ENCODE data around the gene SSR3. TPM values are rescaled to one million over a fixed set of nuclear protein-coding genes. Genes with fewer than 3 reads are reported as not detected.
"Not testable (repeated sequence)": the region's sequence is repeated elsewhere in the genome, so short reads cannot be mapped to it uniquely, and the experiment has no call there.

SSR3 gene
- total RNA-seq, 1 donor from 2014 or later: 125 TPM

DNA sequence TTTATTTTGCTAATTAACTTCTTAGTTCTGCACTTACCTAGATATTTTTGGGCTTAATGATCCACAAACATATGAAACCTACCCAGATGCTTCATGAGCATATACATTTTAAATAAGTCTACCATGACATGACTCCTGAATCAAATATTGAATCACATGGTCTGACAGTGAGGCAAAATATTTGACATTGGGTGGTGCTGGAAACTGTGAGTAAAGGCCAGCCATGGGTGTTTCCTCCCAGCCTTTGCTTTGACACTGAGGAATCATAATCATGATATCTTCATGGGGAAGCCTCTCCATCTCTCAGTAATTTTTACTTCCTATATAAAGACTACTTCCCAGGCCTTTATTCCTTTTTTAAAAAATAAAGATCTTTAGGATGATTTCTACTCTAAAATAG, 22.8 kb upstream of the SSR3 start:
- intact Hi-C loops (cut with DNase I): no loop called here
- DNase-seq (ENCODE audit: low spot score) (no peak), ATAC-seq (no peak)

DNA sequence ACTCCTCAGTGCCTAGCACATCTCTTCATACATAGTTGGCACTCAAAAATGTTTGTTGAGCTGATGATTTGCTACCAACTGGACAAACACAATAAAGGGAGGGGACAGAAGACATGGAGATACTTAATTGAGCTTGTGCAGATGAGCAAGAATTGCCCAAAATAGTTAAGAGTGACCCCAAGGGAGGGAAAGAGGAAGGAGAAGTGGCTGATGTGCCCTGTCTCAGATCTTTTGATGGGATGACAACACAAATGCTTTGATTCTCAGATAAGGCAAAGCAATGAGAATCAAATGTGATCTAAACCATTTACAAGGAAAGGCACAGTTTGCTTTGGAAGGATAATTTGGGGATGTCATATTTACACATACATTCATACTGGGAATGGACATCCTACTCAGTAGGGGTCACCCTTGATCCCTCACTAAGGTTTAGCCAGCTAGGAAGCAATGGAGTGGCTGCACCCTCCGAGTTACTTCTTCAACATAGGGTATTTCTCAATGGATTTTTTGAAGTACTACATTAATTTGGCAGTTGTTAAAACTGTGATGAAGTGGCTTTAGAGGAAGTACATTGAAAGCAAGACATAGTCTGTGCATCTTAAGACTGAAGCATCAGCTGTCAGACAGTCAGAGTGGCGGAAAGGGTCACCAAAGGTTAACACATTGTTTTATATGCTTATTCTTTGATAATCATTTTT, 21.9 kb upstream of the SSR3 start:
- DNase-seq (ENCODE audit: low spot score) (no peak), ATAC-seq (no peak)
- intact Hi-C loops (cut with DNase I): no loop called here

DNA sequence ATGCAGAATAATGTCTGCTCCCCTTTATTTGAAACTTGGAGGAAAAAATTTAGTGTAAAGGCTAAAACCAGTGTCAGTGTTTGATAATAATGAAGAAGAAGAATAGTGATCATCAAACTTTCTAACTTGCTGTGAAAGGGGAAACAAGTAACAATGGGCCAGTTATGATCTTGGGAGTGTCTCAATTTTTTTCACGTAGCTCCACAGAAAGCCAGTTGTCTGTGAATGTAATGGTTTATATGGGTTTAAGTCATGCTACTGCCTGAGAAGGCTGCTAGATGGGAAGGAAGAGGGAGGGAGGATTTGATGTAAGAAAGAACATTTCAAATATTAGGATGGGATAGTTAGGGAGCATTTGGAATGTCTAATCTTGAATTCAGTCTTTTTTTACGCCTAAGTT, 21.1 kb upstream of the SSR3 start:
- ATAC-seq (no peak), DNase-seq (ENCODE audit: low spot score) (no peak)
- intact Hi-C loops (cut with DNase I): no loop called here

DNA sequence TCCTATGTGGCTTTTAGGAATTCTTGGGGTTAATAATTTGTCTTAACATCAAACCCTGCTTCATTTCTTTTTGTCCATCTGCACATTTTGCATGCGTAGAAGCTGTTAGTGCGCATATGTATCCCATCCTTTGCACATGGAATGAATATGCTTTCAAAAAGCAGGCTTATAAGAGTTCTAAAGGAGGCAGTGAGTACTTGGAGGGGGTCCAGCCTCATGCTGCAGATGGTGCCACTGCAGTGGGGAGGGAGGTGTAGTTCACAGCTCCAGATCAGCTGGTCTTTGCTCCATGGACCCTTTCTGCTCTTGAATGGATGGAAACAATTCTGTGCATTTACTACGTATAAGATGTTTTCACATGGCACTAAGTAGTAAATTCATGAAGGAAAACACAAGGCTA, 20.7 kb upstream of the SSR3 start:
- no peak for DNase-seq (ENCODE audit: low spot score)
- intact Hi-C loops (cut with DNase I): no loop called here
- ATAC-seq: no peak

DNA sequence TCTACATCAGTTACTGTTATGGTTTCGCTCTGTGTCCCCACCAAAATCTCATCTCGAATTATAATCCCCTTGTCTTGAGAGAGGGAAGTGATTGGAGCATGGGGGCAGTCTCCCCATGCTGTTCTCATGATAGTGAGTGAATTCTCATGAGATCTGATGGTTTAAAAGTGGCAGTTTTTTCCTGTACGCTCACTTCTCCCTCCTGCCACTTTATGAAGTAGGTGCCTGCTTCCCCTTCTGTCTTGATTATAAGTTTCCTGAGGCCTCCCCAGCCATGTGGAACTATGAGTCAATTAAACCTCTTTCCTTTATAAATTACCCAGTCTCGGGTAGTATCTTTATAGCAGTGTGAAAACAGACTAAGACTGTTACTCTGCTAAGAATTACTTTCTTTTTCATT, 15.0 kb upstream of the SSR3 start:
- intact Hi-C loops (cut with DNase I); DNase-seq (ENCODE audit: low spot score); ATAC-seq: not testable (repeated sequence)

DNA sequence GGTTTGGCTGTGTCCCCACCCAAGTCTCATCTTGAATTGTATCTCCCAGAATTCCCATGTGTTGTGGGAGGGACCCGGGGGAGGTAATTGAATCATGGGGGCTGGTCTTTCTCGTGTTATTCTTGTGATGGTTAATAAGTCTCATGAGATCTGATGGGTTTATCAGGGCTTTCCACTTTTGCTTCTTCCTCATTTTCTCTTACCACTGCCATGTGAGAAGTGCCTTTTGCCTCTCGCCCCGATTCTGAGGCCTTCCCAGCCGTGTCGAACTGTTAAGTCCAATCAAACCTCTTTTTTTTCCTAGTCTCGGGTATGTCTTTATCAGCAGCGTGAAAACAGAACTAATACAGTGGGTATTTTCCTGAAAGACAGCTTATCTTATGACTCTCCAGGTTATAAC, 14.1 kb upstream of the SSR3 start:
- intact Hi-C loops (cut with DNase I); ATAC-seq; DNase-seq (ENCODE audit: low spot score): not testable (repeated sequence)

DNA sequence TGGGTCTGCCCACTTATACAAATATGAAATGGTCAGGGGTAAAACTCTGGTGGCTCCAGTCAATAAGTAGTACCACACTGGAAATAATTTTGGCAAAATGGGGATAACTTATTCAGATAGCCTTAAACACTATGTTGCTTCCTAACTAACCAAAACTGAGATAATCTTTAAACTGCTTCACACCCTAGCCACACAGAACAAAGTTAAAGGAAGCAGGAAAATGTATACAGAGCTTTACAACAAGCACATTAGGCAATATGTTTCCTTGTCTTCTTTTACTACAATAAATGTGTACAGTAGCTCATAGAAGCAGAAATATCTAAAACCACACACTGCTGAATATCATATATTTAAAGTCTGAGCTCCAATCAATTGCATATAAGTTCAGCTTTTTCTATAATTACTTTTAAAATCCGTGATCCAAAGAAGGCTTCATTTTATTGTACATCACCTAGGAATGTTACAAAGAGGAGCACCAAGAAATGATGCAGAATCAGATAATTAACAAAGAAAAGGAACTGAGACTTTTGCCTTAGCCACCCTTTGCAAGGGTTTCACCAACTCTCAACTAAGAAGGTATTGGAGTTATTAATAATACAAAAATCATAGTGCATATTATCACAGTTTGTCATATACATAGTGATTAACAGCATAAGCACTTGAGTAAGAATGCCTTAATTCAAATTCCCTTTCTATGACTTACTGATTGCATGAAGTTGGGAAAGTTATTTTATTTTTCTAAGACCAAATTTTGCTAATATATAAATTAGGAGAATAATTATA, 9.2 kb upstream of the SSR3 start:
- DNase-seq (ENCODE audit: low spot score): no peak
- intact Hi-C loops (cut with DNase I): no loop called here
- ATAC-seq: no peak

DNA sequence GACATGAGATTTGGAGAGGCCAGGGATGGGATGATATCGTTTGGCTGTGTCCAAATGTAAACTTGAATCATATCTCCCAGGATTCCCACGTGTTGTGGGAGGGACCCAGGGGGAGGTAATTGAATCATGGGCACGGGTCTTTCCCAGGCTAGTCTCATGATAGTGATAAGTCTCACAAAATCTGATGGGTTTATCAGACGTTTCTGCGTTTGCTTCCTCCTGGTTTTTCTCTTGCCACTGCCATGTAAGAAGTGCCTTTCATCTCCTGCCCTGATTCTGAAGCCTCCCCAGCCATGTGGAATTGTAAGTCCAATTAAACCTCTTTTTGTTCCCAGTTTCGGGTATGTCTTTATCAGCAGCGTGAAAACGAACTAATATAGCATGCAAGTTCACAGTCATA, 7.6 kb upstream of the SSR3 start:
- DNase-seq (ENCODE audit: low spot score); intact Hi-C loops (cut with DNase I); ATAC-seq: not testable (repeated sequence)

DNA sequence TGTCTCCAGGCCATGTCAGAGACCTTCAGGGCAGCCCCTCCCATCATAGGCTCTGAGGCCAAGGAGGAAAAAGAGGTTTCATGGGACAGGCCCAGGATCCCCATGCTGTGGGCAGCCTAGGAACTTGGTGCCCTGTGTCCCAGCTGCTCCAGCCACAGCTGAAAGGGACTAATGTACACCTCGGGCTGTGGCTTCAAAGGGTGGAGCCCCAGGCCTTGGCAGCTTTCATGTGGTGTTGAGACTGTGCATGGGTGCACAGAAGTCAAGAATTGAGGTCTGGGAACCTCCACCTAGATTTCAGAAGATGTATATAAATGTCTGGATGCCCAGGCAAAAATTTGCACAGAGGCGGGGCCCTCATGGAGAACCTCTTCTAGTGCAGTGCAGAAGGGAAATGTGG, 6.6 kb upstream of the SSR3 start:
- intact Hi-C loops (cut with DNase I): no loop called here
- ATAC-seq: no peak
- DNase-seq (ENCODE audit: low spot score): no peak

DNA sequence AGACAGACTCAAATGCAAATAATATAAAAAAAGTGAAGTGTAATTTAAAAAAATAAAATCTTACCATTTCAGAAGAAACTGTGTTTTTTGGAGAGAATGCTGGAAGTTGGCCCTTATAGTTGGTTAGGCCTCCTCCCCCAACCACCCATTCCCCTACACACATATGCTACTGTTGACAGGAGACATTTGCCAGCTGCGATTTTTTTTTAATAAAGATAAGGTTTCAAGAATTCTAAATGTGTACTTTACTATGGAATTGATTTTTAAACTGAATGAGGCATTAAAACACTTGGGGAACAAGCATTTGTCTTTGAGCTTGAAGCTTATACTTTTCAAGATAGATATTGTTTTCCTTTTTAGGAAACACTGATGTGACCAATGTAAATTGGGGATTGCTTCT, 4.4 kb upstream of the SSR3 start:
- intact Hi-C loops (cut with DNase I): loop anchor here (10.0 kb wide), 1 partner anchor 575 kb away; no protein-coding TSS in a partner anchor
- no peak for ATAC-seq
- no peak for DNase-seq (ENCODE audit: low spot score)

DNA sequence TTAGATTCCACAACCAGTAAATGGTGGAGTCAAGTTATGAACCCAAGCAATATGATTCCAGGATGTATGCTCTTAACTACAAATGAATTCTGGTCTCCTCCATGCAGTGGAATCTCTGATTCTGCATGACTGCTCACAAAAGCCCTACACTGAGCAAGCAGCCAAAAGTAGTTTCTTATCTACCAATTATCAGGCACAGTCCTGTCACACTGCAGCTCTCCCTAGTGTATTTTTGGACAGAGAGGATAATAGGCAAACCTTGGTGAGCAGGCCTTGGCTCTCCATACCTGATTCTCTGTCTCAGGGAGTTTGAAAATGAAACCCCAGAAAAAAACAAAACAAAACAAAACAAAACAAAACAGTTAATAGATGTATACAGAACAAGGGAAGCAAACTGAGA, 3.5 kb upstream of the SSR3 start:
- intact Hi-C loops (cut with DNase I): loop anchor here (10.0 kb wide), 1 partner anchor 576 kb away; no protein-coding TSS in a partner anchor
- DNase-seq (ENCODE audit: low spot score): no peak
- no peak for ATAC-seq

DNA sequence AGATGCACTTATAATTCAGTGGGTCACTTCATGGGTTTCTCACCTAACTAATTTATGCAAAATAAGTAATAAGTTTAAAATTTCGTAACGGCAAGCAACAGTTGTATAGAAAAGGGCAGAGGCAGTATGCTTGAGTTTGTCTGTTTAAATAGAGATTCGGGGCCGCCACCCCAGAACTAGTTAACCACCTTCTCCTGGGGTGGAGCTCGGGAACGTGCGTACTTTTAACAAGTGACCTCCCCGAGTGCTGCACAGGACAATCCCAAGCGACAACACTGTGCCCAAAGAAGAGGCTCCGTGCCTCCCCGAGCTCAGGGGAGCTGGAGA, 439 bp downstream of the SSR3 start:
- no peak for DNase-seq (ENCODE audit: low spot score)
- intact Hi-C loops (cut with DNase I): loop anchor here (10.0 kb wide), 1 partner anchor 580 kb away; no protein-coding TSS in a partner anchor

DNA sequence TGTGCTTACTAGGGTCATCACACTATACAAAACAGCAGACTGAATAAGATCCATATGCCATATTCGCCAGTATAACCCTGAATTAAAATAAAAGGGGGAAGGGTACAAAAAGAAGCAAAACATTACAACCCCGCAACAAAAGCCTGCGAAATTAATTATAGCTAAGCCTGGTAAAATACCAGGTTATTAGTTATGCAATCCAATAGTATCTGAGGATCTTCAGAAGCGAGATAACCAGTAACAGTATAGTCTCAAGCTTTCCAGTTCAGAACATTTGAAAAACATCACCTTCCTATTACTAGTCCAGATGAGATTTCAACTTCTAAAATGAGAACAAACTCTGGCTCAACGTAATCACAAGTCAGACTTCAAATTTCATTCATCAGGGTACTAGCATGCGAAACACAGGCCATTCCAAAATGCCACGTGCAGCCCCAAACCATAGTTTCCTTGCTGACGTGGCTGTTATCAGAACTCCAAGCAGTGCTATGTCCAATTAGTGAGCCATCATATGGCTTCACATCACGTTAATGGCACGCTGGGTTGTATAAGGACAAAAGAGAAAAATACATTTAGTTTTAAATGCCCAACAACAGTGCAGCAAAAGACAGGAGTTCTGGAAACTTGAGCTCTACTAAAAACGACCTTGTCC, 1.1 kb downstream of the SSR3 start:
- no peak for DNase-seq (ENCODE audit: low spot score)
- no peak for ATAC-seq
- intact Hi-C loops (cut with DNase I): loop anchor here (10.0 kb wide), 1 partner anchor 581 kb away; no protein-coding TSS in a partner anchor

More for the DNA sequence above, 439 bp downstream of the SSR3 start:
- ATAC-seq: no peak

DNA sequence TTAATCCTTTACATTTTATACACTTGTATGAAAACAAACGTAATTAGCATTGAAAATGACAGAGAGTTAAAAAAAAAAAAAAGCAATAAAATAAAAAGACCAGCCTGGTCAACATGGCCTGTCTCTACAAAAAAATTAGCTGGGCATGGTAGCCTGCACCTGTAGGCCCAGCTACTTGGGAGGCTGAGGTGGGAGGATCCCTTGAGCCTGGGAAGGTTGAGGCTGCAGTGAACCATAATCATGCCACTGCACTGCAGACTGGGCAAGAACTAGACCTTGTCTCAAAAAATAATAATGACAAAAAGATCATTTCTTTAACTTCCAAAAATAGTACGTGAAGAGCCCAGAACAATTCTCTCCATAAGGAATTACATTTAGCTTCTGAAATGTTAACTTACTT, 1.9 kb downstream of the SSR3 start:
- ATAC-seq: no peak
- intact Hi-C loops (cut with DNase I): loop anchor here (10.0 kb wide), 1 partner anchor 582 kb away; no protein-coding TSS in a partner anchor
- no peak for DNase-seq (ENCODE audit: low spot score)

DNA sequence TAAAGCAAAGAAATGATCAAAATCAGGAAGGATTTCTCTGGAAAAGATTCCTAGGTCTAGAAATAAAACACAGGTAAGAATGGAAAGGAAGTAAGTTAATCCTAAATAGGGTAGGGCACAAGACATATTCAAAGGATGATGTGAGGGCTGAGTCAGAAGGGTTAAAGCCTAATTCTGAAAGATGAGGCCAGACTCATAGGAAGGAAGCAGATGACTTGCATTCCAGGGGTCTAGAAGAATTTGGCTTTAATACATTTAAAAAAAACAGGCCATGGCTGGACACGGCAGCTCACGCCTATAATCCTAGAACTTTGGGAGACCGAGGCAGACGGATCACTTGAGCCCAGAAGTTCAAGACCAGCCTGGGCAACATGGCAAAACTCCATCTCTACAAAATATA, 3.2 kb downstream of the SSR3 start:
- intact Hi-C loops (cut with DNase I): loop anchor here (10.0 kb wide), 1 partner anchor 583 kb away; no protein-coding TSS in a partner anchor
- ATAC-seq (no peak), DNase-seq (ENCODE audit: low spot score) (no peak)

DNA sequence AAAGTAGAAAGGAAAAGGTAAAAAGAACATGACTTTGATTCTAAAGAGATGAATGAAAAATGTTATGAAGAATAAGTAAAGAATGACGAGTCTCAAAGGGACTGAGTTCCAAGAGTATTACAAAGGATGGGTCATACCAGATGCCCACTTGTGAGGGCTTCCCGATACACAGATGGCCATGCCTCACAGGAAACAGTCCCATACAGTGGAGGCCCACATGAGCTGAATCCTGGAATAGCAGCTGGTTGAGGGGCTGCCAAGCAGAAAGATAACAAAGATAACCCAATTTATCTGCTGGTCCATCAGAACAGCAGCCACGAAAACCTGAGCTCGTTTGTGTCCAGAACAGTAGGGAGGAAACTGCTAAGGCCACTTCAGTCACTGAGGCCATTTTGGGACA, 3.7 kb downstream of the SSR3 start:
- no peak for ATAC-seq
- intact Hi-C loops (cut with DNase I): loop anchor here (10.0 kb wide), 1 partner anchor 584 kb away; no protein-coding TSS in a partner anchor
- DNase-seq (ENCODE audit: low spot score): no peak

DNA sequence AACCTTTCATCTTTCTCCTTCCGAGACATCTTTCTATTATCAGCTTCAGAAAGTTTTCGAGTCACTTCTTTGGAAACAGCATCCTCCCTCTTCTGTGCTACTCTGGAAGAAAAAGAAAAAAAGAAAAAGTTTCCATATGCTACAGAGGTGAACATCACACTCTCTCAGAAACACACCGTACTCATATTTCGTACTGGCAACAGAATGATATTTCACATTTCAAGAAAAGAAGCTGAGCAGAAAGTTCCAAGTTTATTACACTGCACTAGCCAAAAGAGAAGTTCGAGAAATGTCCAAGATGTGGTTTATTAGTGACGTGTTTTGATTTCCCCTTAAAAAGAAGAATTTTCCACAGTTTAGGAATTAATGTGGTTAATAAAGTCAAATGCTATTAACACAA, 6.0 kb downstream of the SSR3 start:
- DNase-seq (ENCODE audit: low spot score): no peak
- peak; percentile 55 for ATAC-seq
- intact Hi-C loops (cut with DNase I): no loop called here

DNA sequence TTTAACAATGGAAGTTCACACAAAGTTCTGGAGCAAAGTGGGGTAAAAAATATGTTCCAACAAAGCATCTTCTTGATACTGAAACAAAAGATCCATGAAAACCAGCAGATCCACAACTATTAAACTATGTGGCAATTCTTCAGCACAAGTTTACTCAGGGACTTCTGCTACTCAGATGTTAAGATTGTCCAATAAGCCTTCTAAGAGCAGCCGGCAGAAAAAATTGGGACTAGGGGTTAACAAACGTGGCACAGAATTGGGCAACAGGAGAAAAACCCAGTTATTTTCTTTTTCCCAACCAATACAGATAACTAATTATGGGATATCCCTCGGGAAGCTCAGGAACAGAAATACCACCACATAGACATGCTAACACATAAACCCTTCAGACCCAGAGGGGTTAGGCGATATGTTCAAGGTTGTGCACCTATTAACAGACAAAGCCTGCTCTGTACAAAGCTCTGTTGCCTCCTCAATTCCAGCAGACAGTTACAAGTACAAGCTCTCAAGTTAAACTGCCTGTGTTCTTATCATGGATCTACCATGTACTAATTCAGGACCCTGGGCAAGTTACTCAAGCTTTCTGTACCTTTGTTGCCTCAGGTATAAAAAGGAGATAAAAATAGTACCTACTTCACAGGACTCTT, 6.8 kb downstream of the SSR3 start:
- intact Hi-C loops (cut with DNase I): no loop called here
- DNase-seq (ENCODE audit: low spot score): no peak
- ATAC-seq: peak; percentile 24

DNA sequence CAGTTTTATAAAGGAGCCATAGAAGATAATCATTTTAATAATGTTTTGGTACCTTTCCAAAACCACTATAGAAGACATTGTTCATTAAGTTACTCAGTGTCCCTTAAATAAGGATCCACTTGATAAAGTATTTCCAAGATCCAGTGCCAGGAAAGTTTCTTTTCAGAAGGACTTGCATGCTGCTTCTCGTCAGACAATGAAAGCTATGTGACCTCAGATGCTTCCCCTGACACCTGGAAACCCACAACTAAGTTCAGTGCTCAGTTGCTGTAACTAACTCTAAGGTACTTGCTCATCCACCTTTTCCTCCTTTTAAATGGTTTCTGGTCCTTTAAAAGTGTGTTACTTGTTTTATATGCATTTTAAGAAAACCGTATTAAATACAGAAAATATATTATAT, 7.3 kb downstream of the SSR3 start:
- intact Hi-C loops (cut with DNase I): no loop called here

More for the DNA sequence above, 7.3 kb downstream of the SSR3 start:
- no peak for DNase-seq (ENCODE audit: low spot score)
- no peak for ATAC-seq

Data from sciatic nerve (tissue), 2 donors.